Chondrocyte (in vitro differentiated cells): ENCODE results near the gene ZMYM4. TPM values are rescaled to one million over a fixed set of nuclear protein-coding genes. Genes with fewer than 3 reads are reported as not detected.
"Not testable (repeated sequence)": the region's sequence is repeated elsewhere in the genome, so short reads cannot be mapped to it uniquely, and the experiment has no call there.

ENCODE experiments used
- DNase-seq: peaks from one replicate; pipeline ENCODE4 v3.0.0; 2021; ENCODE audit warnings: mixed read lengths, low spot score
- H3K27ac Mint-ChIP-seq: one replicate; pipeline ENCODE4 v1.8.0; 2021; ENCODE audit warnings: mild to moderate bottlenecking, moderate library complexity, mixed read lengths; ENCODE audit not compliant: unreplicated experiment
- H3K27me3 Mint-ChIP-seq: 2 replicates; pipeline ENCODE4 v1.8.0; 2021; ENCODE audit warnings: low read depth, mixed read lengths
- H3K36me3 Mint-ChIP-seq: 2 replicates; pipeline ENCODE4 v1.8.0; 2021; ENCODE audit warnings: low read depth, mixed read lengths
- H3K4me1 Mint-ChIP-seq: 2 replicates; pipeline ENCODE4 v1.8.0; 2021; ENCODE audit warnings: low read depth, mild to moderate bottlenecking, mixed read lengths
- H3K4me3 Mint-ChIP-seq: one replicate; pipeline ENCODE4 v1.8.0; 2021; ENCODE audit warnings: mild to moderate bottlenecking, moderate library complexity, mixed read lengths; ENCODE audit not compliant: unreplicated experiment
- H3K9me3 Mint-ChIP-seq: 2 replicates; pipeline ENCODE4 v1.8.0; 2021; ENCODE audit warnings: low read depth, mixed read lengths
- CTCF ChIP-seq: fragments of 200-600 bp; sonication (generic); IDR thresholded peaks from 2 replicates; pipeline ENCODE4 v1.5.0; 2021; ENCODE audit warnings: antibody characterized with exemption, mild to moderate bottlenecking, moderate library complexity
- total RNA-seq: library from RNA; stranded (reverse); gene quantifications from 3 replicates; pipeline ENCODE4 v1.2.1, GENCODE V29; 2021

ZMYM4 gene
- total RNA-seq, 1 donor from 2014 or later, result 51.0 TPM

DNA sequence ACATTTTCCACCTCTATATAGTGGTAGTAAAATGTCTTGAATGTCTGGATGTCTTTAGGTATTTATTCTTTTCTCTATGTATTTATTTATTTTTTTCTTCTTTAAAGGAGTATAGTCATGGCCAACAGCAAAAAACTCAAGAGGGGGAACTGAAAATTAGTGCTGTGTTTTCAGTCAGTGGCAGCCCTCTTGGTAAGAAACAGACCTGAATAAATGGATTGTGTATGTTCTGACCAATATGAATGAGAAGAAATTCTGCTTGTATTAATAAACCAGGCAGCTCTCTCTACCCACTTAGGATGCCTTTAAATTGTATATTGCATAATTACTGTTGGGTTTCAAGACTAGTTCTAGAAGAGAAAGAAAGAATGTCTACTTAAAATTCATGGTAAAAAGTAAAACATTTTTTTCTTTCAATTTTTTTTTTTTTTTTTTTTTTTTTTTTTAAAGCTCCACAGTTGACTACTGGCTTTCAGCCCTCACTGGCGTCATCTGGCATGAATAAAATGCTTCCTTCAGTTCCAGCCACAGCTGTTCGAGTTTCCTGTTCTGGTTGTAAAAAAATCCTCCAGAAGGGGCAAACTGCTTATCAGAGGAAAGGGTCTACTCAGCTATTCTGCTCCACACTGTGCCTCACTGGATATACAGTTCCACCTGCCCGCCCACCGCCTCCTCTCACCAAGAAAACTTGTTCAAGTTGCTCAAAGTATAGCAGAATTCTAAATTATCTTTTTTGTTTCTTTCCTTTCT lies 101.6 kb downstream of the ZMYM4 start:
- peak; percentile 12 for TF ChIP-seq CTCF
- peaks cover 14% of the 10 kb centered on the region for H3K4me1 Mint-ChIP-seq
- H3K9me3 Mint-ChIP-seq, result no peaks in the 10 kb centered on the region
- H3K27me3 Mint-ChIP-seq, result no peaks in the 10 kb centered on the region
- no peak overlapping the region for H3K4me3 Mint-ChIP-seq
- DNase-seq, result no peak
- H3K36me3 Mint-ChIP-seq, result peaks cover 5% of the 10 kb centered on the region
- peak overlapping the region; percentile 96 for H3K27ac Mint-ChIP-seq

- H3K4me3 Mint-ChIP-seq, result no peak overlapping the region
- no peak for DNase-seq
- peaks cover 6% of the 10 kb centered on the region for H3K36me3 Mint-ChIP-seq
These were observed 103.0 kb downstream of the ZMYM4 start for GRCh38 chr1:35371506-35371905.

GRCh38 chr1:35377555-35377954 lies 109.0 kb downstream of the ZMYM4 start:
- no peak for DNase-seq
- H3K36me3 Mint-ChIP-seq, result peaks cover 9% of the 10 kb centered on the region
- peaks cover 4% of the 10 kb centered on the region for H3K4me1 Mint-ChIP-seq
- H3K4me3 Mint-ChIP-seq, result no peak overlapping the region
- no peaks in the 10 kb centered on the region for H3K27me3 Mint-ChIP-seq
- no peak for TF ChIP-seq CTCF
- no peak overlapping the region for H3K27ac Mint-ChIP-seq
- H3K9me3 Mint-ChIP-seq, result no peaks in the 10 kb centered on the region

More at GRCh38 chr1:35371506-35371905, 103.0 kb downstream of the ZMYM4 start:
- Mint-ChIP-seq H3K4me1 (peaks cover 14% of the 10 kb centered on the region), H3K9me3 (no peaks in the 10 kb centered on the region), H3K27me3 (no peaks in the 10 kb centered on the region), H3K27ac (no peak overlapping the region)
- no peak for TF ChIP-seq CTCF

GRCh38 chr1:35379317-35380000 lies 111.0 kb downstream of the ZMYM4 start:
- DNase-seq, result no peak
- TF ChIP-seq CTCF, result no peak
- Mint-ChIP-seq H3K27ac (no peak overlapping the region), H3K36me3 (peaks cover 9% of the 10 kb centered on the region), H3K4me3 (no peak overlapping the region), H3K27me3 (no peaks in the 10 kb centered on the region), H3K9me3 (no peaks in the 10 kb centered on the region), H3K4me1 (peaks cover 4% of the 10 kb centered on the region)

DNA sequence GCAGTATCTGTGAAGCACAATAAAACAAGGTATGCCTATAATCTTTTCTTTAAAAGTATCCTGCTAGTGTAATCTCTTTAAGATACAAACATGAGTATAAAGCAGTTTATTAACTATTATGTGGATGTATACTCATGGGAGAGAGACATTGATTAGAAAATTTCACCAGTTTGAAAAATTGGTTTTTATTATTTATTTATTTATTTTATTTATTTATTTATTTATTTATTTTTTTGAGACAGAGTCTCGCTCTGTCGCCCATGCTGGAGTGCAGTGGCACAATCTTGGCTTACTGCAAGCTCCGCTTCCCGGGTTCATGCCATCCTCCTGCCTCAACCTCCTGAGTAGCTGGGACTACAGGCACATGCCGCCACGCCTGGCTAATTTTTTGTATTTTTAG lies 111.6 kb downstream of the ZMYM4 start:
- DNase-seq, H3K4me1 Mint-ChIP-seq, H3K27me3 Mint-ChIP-seq, H3K36me3 Mint-ChIP-seq, H3K4me3 Mint-ChIP-seq, H3K9me3 Mint-ChIP-seq, H3K27ac Mint-ChIP-seq: not testable (repeated sequence)
